Trophoblast cell (in vitro differentiated cells and primary cell): ENCODE data around the gene FBN3. TPM values are rescaled to one million over a fixed set of nuclear protein-coding genes. Genes with fewer than 3 reads are reported as not detected.
A peak's percentile ranks its signal among the peaks of the same experiment; 100 is the strongest.

Source experiments
- DNase-seq, 2 donors: peaks; one replicate each; pipeline ENCODE4 v3.0.0-alpha.2; 2016
- H2AFZ ChIP-seq: 2 replicates; pipeline ENCODE4 v1.6.1; 2013; ENCODE audit warnings: low read length, moderate library complexity, mild to moderate bottlenecking; ENCODE audit not compliant: insufficient read depth, poor library complexity
- H2AK5ac ChIP-seq: 2 replicates; pipeline ENCODE4 v1.6.1; 2013; ENCODE audit warnings: mild to moderate bottlenecking, low read length
- H2BK120ac ChIP-seq: 2 replicates; pipeline ENCODE4 v1.6.1; 2013; ENCODE audit warnings: low read length, mild to moderate bottlenecking, moderate library complexity; ENCODE audit not compliant: insufficient read depth, poor library complexity
- H2BK12ac ChIP-seq: 2 replicates; pipeline ENCODE4 v1.6.1; 2013; ENCODE audit warnings: mild to moderate bottlenecking, low read length, moderate library complexity
- H2BK5ac ChIP-seq: 2 replicates; pipeline ENCODE4 v1.6.1; 2013; ENCODE audit warnings: low read length, low read depth, moderate library complexity, mild to moderate bottlenecking; ENCODE audit not compliant: poor library complexity
- H3K14ac ChIP-seq: 2 replicates; pipeline ENCODE4 v1.6.1; 2013; ENCODE audit warnings: mild to moderate bottlenecking, low read length
- H3K18ac ChIP-seq: 2 replicates; pipeline ENCODE4 v1.6.1; 2013; ENCODE audit warnings: mild to moderate bottlenecking, low read length
- H3K23ac ChIP-seq: 2 replicates; pipeline ENCODE4 v1.6.1; 2013; ENCODE audit warnings: low read length
- H3K27ac ChIP-seq: 2 replicates; pipeline ENCODE4 v1.5.1; 2013; ENCODE audit warnings: low read depth, mild to moderate bottlenecking, inconsistent platforms, low read length, moderate library complexity
- H3K27me3 ChIP-seq: 2 replicates; pipeline ENCODE4 v1.6.1; 2013; ENCODE audit warnings: inconsistent platforms, mild to moderate bottlenecking, low read length, moderate library complexity; ENCODE audit not compliant: insufficient read depth
- H3K36me3 ChIP-seq, 2 experiments: 1 replicate in 1 of 2; 2 replicates in 1 of 2; pipeline ENCODE4 v1.6.1; 2013; ENCODE audit warnings: low read length in 2 of 2, mild to moderate bottlenecking in 2 of 2, moderate library complexity in 1 of 2; ENCODE audit not compliant: insufficient read depth in 2 of 2, control insufficient read depth in 1 of 2
- H3K4ac ChIP-seq: 2 replicates; pipeline ENCODE4 v1.6.1; 2013; ENCODE audit warnings: low read depth, mild to moderate bottlenecking, low read length, moderate library complexity
- H3K4me1 ChIP-seq, 2 experiments: 1 replicate in 1 of 2; 2 replicates in 1 of 2; pipeline ENCODE4 v1.6.1; 2013; ENCODE audit warnings: low read length in 2 of 2, mild to moderate bottlenecking in 2 of 2, moderate library complexity in 1 of 2; ENCODE audit not compliant: insufficient read depth in 2 of 2, control insufficient read depth in 1 of 2
- H3K4me2 ChIP-seq: 2 replicates; pipeline ENCODE4 v1.6.1; 2013; ENCODE audit warnings: inconsistent platforms, mild to moderate bottlenecking, low read length, moderate library complexity
- H3K4me3 ChIP-seq: 2 replicates; pipeline ENCODE4 v1.5.1; 2013; ENCODE audit warnings: mild to moderate bottlenecking, low read depth, low read length, inconsistent platforms
- H3K79me1 ChIP-seq: one replicate; pipeline ENCODE4 v1.6.1; 2013; ENCODE audit warnings: low read length
- H3K79me2 ChIP-seq: 2 replicates; pipeline ENCODE4 v1.6.1; 2013; ENCODE audit warnings: low read length, mild to moderate bottlenecking; ENCODE audit not compliant: control insufficient read depth, insufficient read depth, poor library complexity
- H3K9ac ChIP-seq: 2 replicates; pipeline ENCODE4 v1.6.1; 2013; ENCODE audit warnings: mild to moderate bottlenecking, low read length
- H3K9me3 ChIP-seq: 2 replicates; pipeline ENCODE4 v1.6.1; 2013; ENCODE audit warnings: low read depth, mild to moderate bottlenecking, control low read depth, inconsistent platforms, low read length; ENCODE audit not compliant: insufficient read depth
- H4K12ac ChIP-seq: 2 replicates; pipeline ENCODE4 v1.6.1; 2013; ENCODE audit warnings: low read depth, mild to moderate bottlenecking, low read length, moderate library complexity
- H4K8ac ChIP-seq: 2 replicates; pipeline ENCODE4 v1.6.1; 2013; ENCODE audit warnings: low read depth, mild to moderate bottlenecking, low read length, moderate library complexity
- H4K91ac ChIP-seq: one replicate; pipeline ENCODE4 v1.6.1; 2013; ENCODE audit warnings: low read depth, mild to moderate bottlenecking, low read length, moderate library complexity
- WGBS: extraction: QIAGEN DNeasy Blood & Tissue Kit; methylation state at CpG from one replicate; pipeline ENCODE4 v1.1.7; 2013; ENCODE audit warnings: missing lambda C conversion rate; ENCODE audit not compliant: insufficient read length, insufficient coverage; ENCODE audit errors: extremely low coverage; 5-methylcytosine and 5-hydroxymethylcytosine counted together
- polyA plus RNA-seq: library from polyadenylated mRNA; stranded (reverse); fragments of 200-250 nt; gene quantifications from 2 replicates; pipeline ENCODE4 v1.2.3, GENCODE V29; 2013

FBN3 gene
- 9.1 and 10.0 TPM in 2 replicates for polyA plus RNA-seq

GRCh38 chr19:8149261-8150094 lies at the start of gene FBN3:
Gene FBN3, minus strand, starts transcription at chr19:8149592. Its CDS starts 2,112 bp downstream, at chr19:8147480.
- WGBS = no CpG with 5 or more reads among the region's 72 CpGs
- Histone ChIP-seq H3K4me1 (peaks cover 0 to 8% of the 10 kb centered on the region in 2 experiments), H4K12ac (peak within 1 kb of the TSS; percentile 91)

GRCh38 chr19:8196271-8196927 lies 47.0 kb upstream of the FBN3 start:
- no CpG with 5 or more reads among the region's 10 CpGs for WGBS
- H2AFZ ChIP-seq = no peak overlapping the region
- DNase-seq = no peak
- H3K4me3 ChIP-seq = no peak overlapping the region
- no peak overlapping the region for H2BK5ac ChIP-seq
- H3K27me3 ChIP-seq = no peaks in the 10 kb centered on the region
- no peak overlapping the region for H3K18ac ChIP-seq
- no peak overlapping the region for H3K9ac ChIP-seq
- H3K14ac ChIP-seq = no peak overlapping the region
- H3K79me2 ChIP-seq = no peaks in the 10 kb centered on the region
- no peak overlapping the region for H2BK12ac ChIP-seq
- no peak overlapping the region for H4K91ac ChIP-seq
- H3K4me1 ChIP-seq = no peaks in the 10 kb centered on the region
- H3K36me3 ChIP-seq = no peaks in the 10 kb centered on the region
- no peak overlapping the region for H4K8ac ChIP-seq
- H3K9me3 ChIP-seq = no peaks in the 10 kb centered on the region
- H2BK120ac ChIP-seq = no peak overlapping the region
- no peaks in the 10 kb centered on the region for H3K79me1 ChIP-seq
- no peak overlapping the region for H3K23ac ChIP-seq
- no peak overlapping the region for H4K12ac ChIP-seq
- H2AK5ac ChIP-seq = no peak overlapping the region
- H3K27ac ChIP-seq = no peak overlapping the region
- H3K4ac ChIP-seq = no peak overlapping the region
- H3K4me2 ChIP-seq = no peak overlapping the region

More at GRCh38 chr19:8149261-8150094, at the start of gene FBN3:
- H4K8ac ChIP-seq = peak within 1 kb of the TSS; percentile 83
- peak within 1 kb of the TSS; percentile 71 for H2AK5ac ChIP-seq
- no peak for DNase-seq
- H3K36me3 ChIP-seq = peaks cover 2 to 3% of the 10 kb centered on the region in 2 experiments
- peak within 1 kb of the TSS; percentile 78 for H2AFZ ChIP-seq
- peak within 1 kb of the TSS; percentile 77 for H3K4me2 ChIP-seq
- peak within 1 kb of the TSS; percentile 72 for H3K18ac ChIP-seq
- peak within 1 kb of the TSS; percentile 59 for H3K9ac ChIP-seq
- H3K27ac ChIP-seq = peak within 1 kb of the TSS; percentile 74
- peak within 1 kb of the TSS; percentile 83 for H4K91ac ChIP-seq
- H3K4ac ChIP-seq = peak within 1 kb of the TSS; percentile 51
- peaks cover 2% of the 10 kb centered on the region for H3K79me2 ChIP-seq
- no peak within 1 kb of the TSS for H2BK12ac ChIP-seq
- H2BK5ac ChIP-seq = peak within 1 kb of the TSS; percentile 43
- peak within 1 kb of the TSS; percentile 76 for H3K4me3 ChIP-seq
- no peaks in the 10 kb centered on the region for H3K27me3 ChIP-seq
- H3K9me3 ChIP-seq = no peaks in the 10 kb centered on the region
- peak within 1 kb of the TSS; percentile 85 for H3K14ac ChIP-seq
- H3K23ac ChIP-seq = no peak within 1 kb of the TSS
- peak within 1 kb of the TSS; percentile 90 for H2BK120ac ChIP-seq
- H3K79me1 ChIP-seq = peaks cover 8% of the 10 kb centered on the region

- H3K36me3 ChIP-seq = no peaks in the 10 kb centered on the region
- no peak overlapping the region for H3K4ac ChIP-seq
- H2AFZ ChIP-seq = no peak overlapping the region
- WGBS = no CpG with 5 or more reads among the region's 11 CpGs
- H4K91ac ChIP-seq = no peak overlapping the region
- H2BK5ac ChIP-seq = no peak overlapping the region
- H3K4me3 ChIP-seq = no peak overlapping the region
- no peak overlapping the region for H4K8ac ChIP-seq
- no peak overlapping the region for H3K9ac ChIP-seq
- no peaks in the 10 kb centered on the region for H3K79me2 ChIP-seq
- no peaks in the 10 kb centered on the region for H3K9me3 ChIP-seq
- H2AK5ac ChIP-seq = no peak overlapping the region
- H3K23ac ChIP-seq = no peak overlapping the region
- no peaks in the 10 kb centered on the region for H3K79me1 ChIP-seq
- H2BK12ac ChIP-seq = no peak overlapping the region
- no peak overlapping the region for H2BK120ac ChIP-seq
- no peaks in the 10 kb centered on the region for H3K4me1 ChIP-seq
- no peak overlapping the region for H3K14ac ChIP-seq
- H3K4me2 ChIP-seq = no peak overlapping the region
- H3K27ac ChIP-seq = no peak overlapping the region
- DNase-seq = no peak
- no peaks in the 10 kb centered on the region for H3K27me3 ChIP-seq
- H3K18ac ChIP-seq = no peak overlapping the region
- no peak overlapping the region for H4K12ac ChIP-seq
Measured at GRCh38 chr19:8194528-8195267, 45.3 kb upstream of the FBN3 start.

- H3K4me1 ChIP-seq = no peaks in the 10 kb centered on the region
- no peak overlapping the region for H3K18ac ChIP-seq
- H4K91ac ChIP-seq = no peak overlapping the region
- no peaks in the 10 kb centered on the region for H3K36me3 ChIP-seq
- peak; percentile 9 to 42 for DNase-seq
- no peaks in the 10 kb centered on the region for H3K79me1 ChIP-seq
- H3K27ac ChIP-seq = no peak overlapping the region
- H2BK12ac ChIP-seq = no peak overlapping the region
- no peaks in the 10 kb centered on the region for H3K9me3 ChIP-seq
- no peak overlapping the region for H3K4me2 ChIP-seq
- no peaks in the 10 kb centered on the region for H3K79me2 ChIP-seq
- no peak overlapping the region for H2AFZ ChIP-seq
- H2BK120ac ChIP-seq = no peak overlapping the region
- H4K12ac ChIP-seq = no peak overlapping the region
- H2BK5ac ChIP-seq = no peak overlapping the region
- H3K23ac ChIP-seq = no peak overlapping the region
- H3K9ac ChIP-seq = no peak overlapping the region
- H4K8ac ChIP-seq = no peak overlapping the region
- WGBS = 88% methylated on average over 1 of the region's 7 CpGs
- no peak overlapping the region for H3K4me3 ChIP-seq
- H3K27me3 ChIP-seq = no peaks in the 10 kb centered on the region
- H3K4ac ChIP-seq = no peak overlapping the region
- H3K14ac ChIP-seq = no peak overlapping the region
- H2AK5ac ChIP-seq = no peak overlapping the region
Measured at GRCh38 chr19:8192221-8192820, 42.9 kb upstream of the FBN3 start.
